BJ (cell line): Measurements from ENCODE around the gene EN2. TPM values are rescaled to one million over a fixed set of nuclear protein-coding genes. Genes with fewer than 3 reads are reported as not detected.

Experiments
- CTCF ChIA-PET: fragments of 350-600 bp; formaldehyde crosslinking; extraction: SDS; loops from one replicate; lab custom pipeline; 2021; ENCODE audit warnings: antibody characterized with exemption, inconsistent platforms; lab: Yijun Ruan, JAX
- POLR2A ChIA-PET: fragments of 300-600 bp; sonication (Branson Sonifier 250); formaldehyde crosslinking; extraction: SDS; loops from one replicate; lab custom pipeline; 2021; ENCODE audit warnings: antibody characterized with exemption; lab: Charles Lee
- DNase-seq: peaks from one replicate; pipeline ENCODE4 v3.0.0-alpha.2; 2011; ENCODE audit warnings: low read depth
- H3K27me3 ChIP-seq: 2 replicates; pipeline ENCODE4 v1.6.0; 2011; ENCODE audit warnings: low read length; ENCODE audit not compliant: control insufficient read depth, insufficient read depth
- H3K36me3 ChIP-seq: 2 replicates; pipeline ENCODE4 v1.5.1; 2011; ENCODE audit warnings: low read length; ENCODE audit not compliant: control insufficient read depth, insufficient read depth
- H3K4me3 ChIP-seq: 2 replicates; pipeline ENCODE4 v1.5.1; 2011; ENCODE audit warnings: low read depth, mild to moderate bottlenecking, control low read depth, low read length
- polyA plus RNA-seq: library from polyadenylated mRNA; depleted of rRNA; stranded (reverse); fragments of >200 nt; gene quantifications from 2 replicates; pipeline ENCODE4 v1.2.3, GENCODE V29; 2011
- TF ChIP-seq, protein P1 (sequence below): IDR thresholded peaks from 2 replicates; pipeline ENCODE4 v1.5.1; 2011; ENCODE audit warnings: low read depth, mild to moderate bottlenecking, control low read depth, inconsistent platforms, low read length, moderate library complexity; ENCODE audit not compliant: insufficient read depth

EN2 gene
- polyA plus RNA-seq, 1 experiment, result not detected

- 0 out of 2 replicates have a peak, but pooled peaks cover 5% of the 10 kb centered on the region for H3K27me3 ChIP-seq
- CTCF ChIA-PET, result no interaction called here
- POLR2A ChIA-PET, result no interaction called here
- no peak for DNase-seq
- no peaks in the 10 kb centered on the region for H3K36me3 ChIP-seq
- H3K4me3 ChIP-seq, result no peak overlapping the region
- TF ChIP-seq, protein P1, sequence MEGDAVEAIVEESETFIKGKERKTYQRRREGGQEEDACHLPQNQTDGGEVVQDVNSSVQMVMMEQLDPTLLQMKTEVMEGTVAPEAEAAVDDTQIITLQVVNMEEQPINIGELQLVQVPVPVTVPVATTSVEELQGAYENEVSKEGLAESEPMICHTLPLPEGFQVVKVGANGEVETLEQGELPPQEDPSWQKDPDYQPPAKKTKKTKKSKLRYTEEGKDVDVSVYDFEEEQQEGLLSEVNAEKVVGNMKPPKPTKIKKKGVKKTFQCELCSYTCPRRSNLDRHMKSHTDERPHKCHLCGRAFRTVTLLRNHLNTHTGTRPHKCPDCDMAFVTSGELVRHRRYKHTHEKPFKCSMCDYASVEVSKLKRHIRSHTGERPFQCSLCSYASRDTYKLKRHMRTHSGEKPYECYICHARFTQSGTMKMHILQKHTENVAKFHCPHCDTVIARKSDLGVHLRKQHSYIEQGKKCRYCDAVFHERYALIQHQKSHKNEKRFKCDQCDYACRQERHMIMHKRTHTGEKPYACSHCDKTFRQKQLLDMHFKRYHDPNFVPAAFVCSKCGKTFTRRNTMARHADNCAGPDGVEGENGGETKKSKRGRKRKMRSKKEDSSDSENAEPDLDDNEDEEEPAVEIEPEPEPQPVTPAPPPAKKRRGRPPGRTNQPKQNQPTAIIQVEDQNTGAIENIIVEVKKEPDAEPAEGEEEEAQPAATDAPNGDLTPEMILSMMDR, result no peak
Measured at GRCh38 chr7:155477476-155477875, 19.5 kb downstream of the EN2 start.

- ChIA-PET POLR2A (no interaction called here), CTCF (no interaction called here)
- TF ChIP-seq, protein P1, result no peak
- no peaks in the 10 kb centered on the region for H3K36me3 ChIP-seq
- H3K27me3 ChIP-seq, result no peaks in the 10 kb centered on the region
- H3K4me3 ChIP-seq, result no peak overlapping the region
- no peak for DNase-seq
Measured at GRCh38 chr7:155481764-155482163, 23.8 kb downstream of the EN2 start.

DNA sequence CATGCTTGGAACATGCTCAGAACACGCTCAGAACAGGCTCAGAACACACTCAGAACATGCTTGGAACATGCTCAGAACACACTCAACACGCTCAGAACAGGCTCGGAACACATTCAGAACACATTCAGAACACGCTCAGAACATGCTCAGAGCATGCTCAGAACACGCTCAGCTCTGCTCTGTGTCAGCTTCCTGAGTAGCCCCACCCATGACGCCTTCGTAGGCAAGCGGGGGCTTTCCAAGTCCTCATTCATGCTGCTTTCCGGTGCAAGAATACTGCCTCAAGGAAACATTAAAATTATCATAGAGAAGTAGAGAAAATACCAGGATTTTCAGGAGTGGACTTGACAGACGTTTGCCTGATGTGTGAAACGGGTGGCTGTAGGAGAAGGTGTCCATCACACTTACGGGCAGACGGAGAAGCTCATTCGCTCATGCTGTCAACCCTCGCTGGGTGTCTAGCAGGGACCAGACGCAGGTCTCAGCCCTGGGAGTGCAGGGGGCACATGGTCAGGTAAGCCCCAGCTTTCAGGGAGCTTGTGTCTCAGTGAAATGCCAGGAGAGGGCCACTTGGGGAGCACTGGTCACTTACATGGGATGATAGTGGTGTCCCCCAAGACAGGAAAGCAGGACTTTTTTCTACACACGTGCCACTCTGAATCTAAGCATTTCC lies 24.7 kb downstream of the EN2 start:
- CTCF ChIA-PET, result no interaction called here
- POLR2A ChIA-PET, result no interaction called here
- H3K4me3 ChIP-seq, result no peak overlapping the region
- H3K36me3 ChIP-seq, result no peaks in the 10 kb centered on the region
- no peaks in the 10 kb centered on the region for H3K27me3 ChIP-seq
- no peak for DNase-seq
- TF ChIP-seq, protein P1, result no peak

DNA sequence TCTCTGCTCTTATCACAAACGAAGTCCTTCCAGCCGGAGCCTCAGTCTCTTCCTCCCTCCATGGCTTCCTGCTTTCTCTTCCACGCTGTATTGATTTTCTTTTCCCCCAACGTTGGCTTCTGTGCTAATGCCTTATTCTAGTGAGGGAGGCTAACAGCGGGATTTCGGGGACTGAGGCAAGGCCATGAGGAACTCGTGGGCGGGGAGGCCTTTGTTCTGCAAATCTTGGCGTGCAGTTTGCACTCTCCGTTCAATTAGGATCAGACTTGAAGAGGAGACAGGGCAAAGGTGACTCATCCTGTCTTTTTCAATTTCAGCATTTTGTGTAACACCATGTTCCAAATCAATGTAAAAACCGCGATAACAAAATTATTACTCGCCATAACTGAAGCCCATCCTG lies 25.3 kb downstream of the EN2 start:
- CTCF ChIA-PET, result no interaction called here
- no peaks in the 10 kb centered on the region for H3K27me3 ChIP-seq
- H3K4me3 ChIP-seq, result no peak overlapping the region
- TF ChIP-seq, protein P1, result no peak
- no peaks in the 10 kb centered on the region for H3K36me3 ChIP-seq
- no peak for DNase-seq
- POLR2A ChIA-PET, result no interaction called here

- ChIA-PET POLR2A (no interaction called here), CTCF (no interaction called here)
- Histone ChIP-seq H3K36me3 (no peaks in the 10 kb centered on the region), H3K27me3 (no peaks in the 10 kb centered on the region), H3K4me3 (no peak overlapping the region)
- TF ChIP-seq, protein P1, result no peak
- DNase-seq, result no peak
Measured at GRCh38 chr7:155483868-155484325, 26.0 kb downstream of the EN2 start.
